Transverse colon (tissue), 4 donors: Measurements from ENCODE around the gene DKC1. TPM values are rescaled to one million over a fixed set of nuclear protein-coding genes. Genes with fewer than 3 reads are reported as not detected.

Experiments
- DNase-seq: peaks from one replicate; pipeline ENCODE4 v3.0.0-alpha.2; 2019
- H3K27ac ChIP-seq, 4 donors: fragments of 200-600 bp; sonication (generic); 2 replicates each; pipeline ENCODE4 v1.5.1; 2016 to 2018; ENCODE audit warnings: inconsistent platforms in 4 of 4
- H3K27me3 ChIP-seq: fragments of 200-600 bp; sonication (generic); 2 replicates; pipeline ENCODE4 v1.5.1; 2017; ENCODE audit warnings: inconsistent platforms
- H3K36me3 ChIP-seq, 4 donors: fragments of 200-600 bp; sonication (generic); 2 replicates each; pipeline ENCODE4 v1.5.1; 2017 to 2019; ENCODE audit warnings: inconsistent platforms in 4 of 4
- H3K4me1 ChIP-seq, 4 donors: fragments of 200-600 bp; sonication (generic); 2 replicates each; pipeline ENCODE4 v1.5.1; 2017 to 2020; ENCODE audit warnings: inconsistent platforms in 4 of 4
- H3K4me3 ChIP-seq, 4 donors: fragments of 200-600 bp; sonication (generic); 1 replicate in 1 of 4; 2 replicates in 3 of 4; pipeline versions ENCODE4 v1.5.1 to v1.6.1; 2017 to 2019; ENCODE audit warnings: inconsistent platforms in 4 of 4
- H3K9me3 ChIP-seq, 2 donors: fragments of 200-600 bp; sonication (generic); 2 replicates each; pipeline ENCODE4 v1.5.1; 2017 to 2019; ENCODE audit warnings: inconsistent platforms in 2 of 2
- CTCF ChIP-seq, 5 experiments: fragments of 200-600 bp in 3 of 5; fragments of 450-650 bp in 2 of 5; sonication (generic) in 3 of 5; IDR thresholded peaks; 1 replicate in 2 of 5; 2 replicates in 3 of 5; pipeline ENCODE4 v1.5.1; 2016 to 2017; ENCODE audit warnings: antibody characterized with exemption in 5 of 5, inconsistent platforms in 3 of 5, mild to moderate bottlenecking in 2 of 5, moderate library complexity in 1 of 5
- EP300 ChIP-seq: sonication (generic); formaldehyde crosslinking; IDR thresholded peaks from one replicate; pipeline ENCODE4 v1.6.1; 2017; ENCODE audit warnings: antibody characterized with exemption, low read depth
- POLR2A ChIP-seq: fragments of 450-650 bp; IDR thresholded peaks from one replicate; pipeline ENCODE4 v1.6.1; 2016; ENCODE audit warnings: antibody characterized with exemption, mild to moderate bottlenecking, moderate library complexity
- POLR2AphosphoS5 ChIP-seq, 3 donors: sonication (generic); formaldehyde crosslinking; IDR thresholded peaks; one replicate each; pipeline ENCODE4 v1.6.1; 2016; ENCODE audit warnings: antibody characterized with exemption in 3 of 3
- WGBS, 2 donors: methylation state at CpG; one replicate each; pipeline ENCODE4 v1.1.5; 2018; ENCODE audit warnings: low coverage in 1 of 2; 5-methylcytosine and 5-hydroxymethylcytosine counted together
- in situ Hi-C, 4 donors: fragments of 200-750 bp; cut with MboI; loops; one replicate each; pipeline versions ENCODE4 v1.15.0 to v1.15.1; 2017; ENCODE audit warnings: low sequenced_read_pairs in 3 of 4, low pct_ligation_motif_present in 1 of 4, low pct_unique_long_range_greater_than_20kb in 1 of 4
- intact Hi-C: fragments of 100-400 bp; cut with DNase I; formaldehyde crosslinking; loops from one replicate; pipeline ENCODE4 v1.15.1; 2023; ENCODE audit warnings: low total_unique reads
- total RNA-seq, 4 donors: library from RNA; depleted of rRNA; stranded (reverse); fragments of >200 nt; gene quantifications; one replicate each; pipeline ENCODE4 v1.1.0, GENCODE V29; 2016

Gene DKC1
- total RNA-seq, 4 donors from 2014 or later, result 12.7 to 134 (median 24.9) TPM

GRCh38 chrX:154802947-154803346 is 40.3 kb downstream of the DKC1 start:
- H3K4me1 ChIP-seq, result peaks cover 7 to 50% (median 18%) of the 10 kb centered on the region in 4 donors
- H3K27ac ChIP-seq, result peak overlapping the region in 1 of 4 donors; percentile 32
- no peak for TF ChIP-seq EP300
- TF ChIP-seq POLR2AphosphoS5 (IDR thresholded peaks at IDR 0.05), result no peak
- no peak for TF ChIP-seq POLR2A
- no peak for TF ChIP-seq CTCF (IDR thresholded peaks at IDR 0.05)
- H3K36me3 ChIP-seq, result no peaks in the 10 kb centered on the region
- 76% methylated on average over 2 of the region's 2 CpGs; no CpG with 5 or more reads in 1 of the 2 donors for WGBS, 2 donors
- no peaks in the 10 kb centered on the region for H3K9me3 ChIP-seq
- no peak overlapping the region for H3K4me3 ChIP-seq
- in situ Hi-C loops (no loop called here), intact Hi-C loops (no loop called here)
- no peaks in the 10 kb centered on the region for H3K27me3 ChIP-seq
- DNase-seq, result no peak

GRCh38 chrX:154804261-154804956 is 41.7 kb downstream of the DKC1 start:
- TF ChIP-seq POLR2AphosphoS5 (IDR thresholded peaks at IDR 0.05) (no peak), EP300 (no peak), POLR2A (no peak), CTCF (IDR thresholded peaks at IDR 0.05) (no peak)
- intact Hi-C loops (no loop called here), in situ Hi-C loops (no loop called here)
- 33% methylated on average over 7 of the region's 7 CpGs; no CpG with 5 or more reads in 1 of the 2 donors for WGBS, 2 donors
- Histone ChIP-seq H3K4me3 (peak overlapping the region; percentile 28 to 81 (median 62)), H3K36me3 (no peaks in the 10 kb centered on the region), H3K4me1 (peaks cover 7 to 41% (median 16%) of the 10 kb centered on the region in 4 donors), H3K27ac (peak overlapping the region; percentile 72 to 89 (median 86)), H3K27me3 (no peaks in the 10 kb centered on the region), H3K9me3 (no peaks in the 10 kb centered on the region)
- no peak for DNase-seq

GRCh38 chrX:154804957-154805695 is 42.5 kb downstream of the DKC1 start, which contains the start of gene MPP1:
MPP1 (minus strand) TSS chrX:154805485; CDS start chrX:154805373, 112 bp downstream.
- peak; percentile 34 to 55 (median 42) for TF ChIP-seq POLR2AphosphoS5 (IDR thresholded peaks at IDR 0.05)
- TF ChIP-seq EP300, result no peak
- peak; percentile 52 for TF ChIP-seq POLR2A
- TF ChIP-seq CTCF (IDR thresholded peaks at IDR 0.05), result no peak
- H3K27me3 ChIP-seq, result no peaks in the 10 kb centered on the region
- no peaks in the 10 kb centered on the region for H3K36me3 ChIP-seq
- intact Hi-C loops, result no loop called here
- peak within 1 kb of the TSS; percentile 72 to 89 (median 86) for H3K27ac ChIP-seq
- H3K9me3 ChIP-seq, result no peaks in the 10 kb centered on the region
- in situ Hi-C loops, result no loop called here
- WGBS, 2 donors, result 36% methylated on average over 54 of the region's 65 CpGs; no CpG with 5 or more reads in 1 of the 2 donors
- peak; percentile 84 for DNase-seq
- H3K4me3 ChIP-seq, result peak within 1 kb of the TSS; percentile 28 to 81 (median 62)
- peaks cover 3 to 34% (median 11%) of the 10 kb centered on the region in 4 donors for H3K4me1 ChIP-seq

- TF ChIP-seq POLR2A (no peak), POLR2AphosphoS5 (IDR thresholded peaks at IDR 0.05) (no peak), EP300 (no peak), CTCF (IDR thresholded peaks at IDR 0.05) (no peak)
- Histone ChIP-seq H3K36me3 (no peaks in the 10 kb centered on the region), H3K4me3 (peak overlapping the region; percentile 17 to 81 (median 62)), H3K27me3 (no peaks in the 10 kb centered on the region), H3K4me1 (peaks cover 0 to 28% (median 8%) of the 10 kb centered on the region in 4 donors), H3K27ac (peak overlapping the region; percentile 72 to 89 (median 86)), H3K9me3 (no peaks in the 10 kb centered on the region)
- 0 to 55% methylated on average over 5 to 13 of the region's 13 CpGs for WGBS, 2 donors
- DNase-seq, result no peak
- intact Hi-C loops (no loop called here), in situ Hi-C loops (no loop called here)
Measured at GRCh38 chrX:154805696-154806091, 43.0 kb downstream of the DKC1 start.
